NCI-H1436 (cell line): ENCODE results near the gene SH2D3C.
"Not testable (repeated sequence)": the region's sequence is repeated elsewhere in the genome, so short reads cannot be mapped to it uniquely, and the experiment has no call there.

Experiments used
- DNase-seq: peaks from one replicate; lab custom pipeline; 2025; lab: John Stamatoyannopoulos, UW

Gene SH2D3C

GRCh38 chr9:127763918-127764384, 14.5 kb downstream of the SH2D3C start:
- DNase-seq, result no peak

GRCh38 chr9:127762111-127762676, 16.3 kb downstream of the SH2D3C start:
- no peak for DNase-seq

DNA sequence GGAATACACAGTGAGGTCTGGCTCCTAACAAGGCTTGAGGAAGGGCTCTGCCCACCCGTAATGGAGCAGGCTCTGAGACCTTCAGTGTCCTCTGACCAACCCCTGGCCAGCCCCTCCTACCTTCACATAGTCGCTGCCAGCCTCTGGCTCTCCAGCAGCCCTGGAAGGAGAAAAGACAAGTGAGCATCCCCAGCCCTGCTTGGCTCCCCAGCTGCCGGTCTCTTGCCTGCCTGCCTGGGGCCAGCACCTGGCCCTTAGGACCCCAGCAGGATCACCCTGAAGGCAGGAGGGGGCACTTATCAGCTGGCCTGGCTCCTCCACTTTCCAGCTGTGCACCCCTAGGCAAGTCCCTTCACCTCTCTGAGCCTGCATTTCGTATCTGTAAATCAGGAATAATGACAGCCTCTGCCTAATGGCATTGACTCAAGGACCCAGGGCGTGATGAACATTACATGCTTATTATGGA, 16.9 kb downstream of the SH2D3C start:
- DNase-seq, result no peak

GRCh38 chr9:127761061-127761460, 17.4 kb downstream of the SH2D3C start:
- DNase-seq, result no peak

- DNase-seq, result no peak
Observed at GRCh38 chr9:127758843-127759242, 19.6 kb downstream of the SH2D3C start.

- not testable (repeated sequence) for DNase-seq
Observed at GRCh38 chr9:127756776-127757175, 21.7 kb downstream of the SH2D3C start.

DNA sequence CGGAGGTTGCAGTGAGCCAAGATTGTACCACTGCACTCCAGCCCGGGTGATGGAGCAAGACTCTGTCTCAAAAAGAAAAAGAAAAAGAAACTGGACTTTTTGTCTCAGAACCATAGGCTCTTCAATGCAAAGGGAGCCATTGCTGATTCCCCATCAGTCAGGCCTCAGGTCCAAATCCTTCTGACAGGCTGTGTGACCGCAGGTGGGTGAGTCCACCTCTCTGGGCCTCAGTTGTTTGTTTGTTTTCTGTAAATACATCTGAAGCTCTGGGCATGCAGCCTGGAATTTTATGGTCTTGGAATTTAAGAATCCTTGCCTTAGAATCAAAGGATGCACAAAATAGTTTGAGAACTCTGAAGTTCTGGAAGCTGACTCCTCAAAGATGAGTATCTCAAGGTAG, 22.2 kb downstream of the SH2D3C start:
- DNase-seq, result no peak

GRCh38 chr9:127755061-127756060, 23.1 kb downstream of the SH2D3C start:
- peak; percentile 46 for DNase-seq

- peak; percentile 23 for DNase-seq
Observed at GRCh38 chr9:127754099-127755060, 24.1 kb downstream of the SH2D3C start.

- no peak for DNase-seq
Observed at GRCh38 chr9:127753622-127754021, 24.8 kb downstream of the SH2D3C start.

DNA sequence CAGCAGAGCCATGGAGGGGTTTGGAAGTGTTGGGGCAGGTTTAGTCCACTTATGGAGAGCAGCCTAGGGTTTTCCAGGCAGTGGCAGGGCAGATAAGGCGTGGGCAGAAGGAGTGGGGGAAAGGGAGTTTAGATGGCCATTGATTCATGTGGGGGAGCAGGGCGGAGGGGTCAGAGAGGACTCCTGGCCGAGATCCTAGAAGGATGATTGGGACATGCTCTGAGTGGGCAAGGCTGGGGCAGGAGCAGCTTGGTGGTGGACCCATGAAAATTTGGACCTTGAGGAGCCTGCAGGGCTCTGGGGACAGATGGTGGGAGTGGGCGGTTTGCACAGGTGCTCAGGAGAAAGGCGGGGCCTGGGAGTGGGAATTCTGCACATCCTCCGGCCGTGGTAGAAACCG, 25.3 kb downstream of the SH2D3C start:
- DNase-seq, result no peak

DNA sequence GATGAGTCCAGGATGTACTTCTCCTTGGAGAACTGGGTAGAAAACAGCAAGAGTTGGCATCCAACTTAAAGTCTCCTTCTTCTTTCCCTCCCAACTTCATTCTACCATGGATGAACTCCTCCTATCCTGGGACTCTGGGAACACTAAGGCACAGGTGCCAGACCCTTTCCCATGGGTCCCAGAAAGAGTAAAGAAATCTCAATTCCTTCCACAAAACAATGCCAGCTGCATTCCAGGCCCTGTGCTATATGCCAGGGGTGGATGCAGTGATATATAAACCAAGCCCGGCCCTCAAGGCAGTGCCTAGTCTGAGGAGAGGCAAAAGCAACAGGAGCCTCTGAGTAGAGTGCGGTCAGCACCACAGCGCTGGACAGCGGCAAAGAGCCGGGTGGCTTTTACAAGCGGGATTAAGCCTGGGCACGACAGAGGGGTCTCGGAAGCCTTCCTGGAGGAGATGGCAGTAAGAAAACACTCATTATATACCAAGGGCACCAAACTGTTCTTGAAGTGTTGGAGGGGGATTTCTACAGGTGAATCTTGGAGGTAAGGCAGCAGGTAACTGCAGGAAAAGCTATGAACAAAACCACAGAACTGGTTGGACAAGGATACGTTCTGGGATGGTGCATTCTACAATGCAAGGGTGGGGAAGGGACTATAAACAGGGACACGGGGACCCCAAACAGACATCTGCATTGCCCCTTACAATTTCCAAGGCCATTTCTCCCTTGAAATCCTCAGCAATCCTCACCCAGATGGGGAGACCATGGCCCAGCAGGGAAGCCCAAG, 27.0 kb downstream of the SH2D3C start:
- no peak for DNase-seq

DNA sequence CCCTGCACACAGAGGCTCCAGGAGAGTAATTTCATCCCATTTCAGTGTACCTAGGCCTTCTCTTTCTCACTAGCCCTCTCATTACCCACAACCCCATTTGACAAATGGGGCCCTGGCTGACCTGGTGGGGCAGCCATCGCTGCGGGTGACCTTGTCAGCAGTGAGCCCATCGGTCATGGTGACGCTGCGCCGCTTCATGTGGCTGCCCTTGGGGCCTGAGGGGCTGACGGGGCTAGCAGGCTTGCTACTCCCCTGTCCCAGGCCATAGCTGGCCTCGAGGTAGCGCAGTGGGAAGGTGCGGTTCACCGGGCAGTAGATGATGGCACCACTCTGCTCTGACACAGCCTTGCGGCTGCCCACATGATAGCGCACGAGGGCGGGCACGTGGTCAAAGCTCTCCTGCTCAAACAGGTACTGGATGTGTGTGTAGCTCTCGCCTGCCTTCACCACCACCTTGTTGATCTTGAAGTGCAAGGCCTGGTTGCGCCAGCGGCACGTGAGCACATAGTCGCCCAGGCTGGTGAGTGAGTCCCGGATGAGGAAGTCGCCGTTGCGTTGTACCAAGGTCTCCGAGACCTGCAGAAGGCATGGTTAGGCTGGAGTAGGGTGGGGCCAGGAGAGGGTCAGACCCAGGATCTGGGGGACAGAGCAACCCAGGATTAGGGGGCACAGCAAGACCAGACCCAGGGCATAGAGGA, 29.2 kb downstream of the SH2D3C start:
- no peak for DNase-seq

- no peak for DNase-seq
Observed at GRCh38 chr9:127746959-127747569, 31.4 kb downstream of the SH2D3C start.

DNA sequence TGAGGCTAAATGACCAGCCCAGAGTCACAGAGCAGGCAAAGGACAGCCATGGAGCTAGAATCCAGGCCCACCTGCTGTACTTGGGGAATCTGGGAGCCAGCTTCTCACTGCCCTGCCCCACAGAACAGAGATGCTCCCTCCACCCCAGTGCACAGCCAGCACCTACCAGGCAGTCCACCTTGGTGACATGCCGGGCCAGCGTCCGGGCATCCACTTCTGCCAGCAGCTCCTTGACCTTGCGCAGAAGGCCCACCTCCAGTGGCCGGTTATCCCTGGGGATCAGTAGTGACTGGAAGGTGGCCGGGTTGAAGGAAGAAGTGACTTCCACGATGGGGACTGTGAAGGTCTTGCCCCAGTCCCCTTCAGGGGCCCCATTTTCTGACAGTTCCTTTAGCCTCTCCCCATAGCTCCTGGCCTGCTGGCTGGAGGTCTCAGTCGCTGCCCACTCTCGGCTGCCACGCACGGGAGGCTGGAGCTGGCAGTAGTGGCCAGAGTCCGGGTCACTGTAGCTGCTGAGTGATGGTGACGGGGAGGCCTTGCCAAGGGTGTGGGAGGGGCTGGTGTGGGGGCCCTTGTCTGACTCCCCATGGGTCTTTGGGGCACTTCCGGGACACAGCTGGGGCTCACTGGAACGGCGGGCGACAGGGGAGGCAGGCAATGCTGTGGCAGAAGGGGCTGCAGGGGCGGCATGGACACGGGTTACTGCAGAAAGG, 33.9 kb downstream of the SH2D3C start:
- DNase-seq, result no peak

DNA sequence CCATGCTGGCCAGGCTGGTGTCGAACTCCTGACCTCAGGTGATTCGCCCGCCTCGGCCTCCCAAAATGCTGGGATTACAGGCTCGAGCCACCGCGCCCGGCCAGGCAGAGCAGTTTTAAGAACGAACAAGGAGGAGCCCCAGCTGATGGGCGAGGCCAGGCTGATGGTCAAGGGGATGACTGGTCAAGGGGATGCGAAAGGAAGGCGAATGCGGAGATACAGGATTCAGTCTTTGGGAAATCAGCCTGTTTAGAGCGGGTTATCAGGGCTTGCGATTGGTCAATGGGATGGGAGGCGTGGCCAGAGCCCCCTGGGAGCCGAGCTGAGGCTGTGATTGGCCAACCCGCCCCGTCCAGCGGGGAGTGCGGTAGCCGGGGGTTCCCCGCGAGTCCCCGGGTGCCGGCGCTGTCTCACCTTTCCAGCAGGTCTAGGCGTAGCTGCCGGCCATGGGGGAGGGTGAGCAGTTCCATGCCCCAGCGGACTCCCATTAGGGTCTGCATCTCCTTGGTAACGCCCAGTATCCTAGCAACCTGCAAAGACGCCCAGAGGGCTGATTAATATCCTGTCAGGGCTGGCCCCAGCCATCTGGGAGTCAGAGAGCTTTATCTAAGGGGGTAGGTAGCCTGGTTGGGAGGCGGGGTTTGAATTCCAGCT, 35.9 kb downstream of the SH2D3C start:
- DNase-seq, result peak; percentile 93

GRCh38 chr9:127741831-127742434, 36.5 kb downstream of the SH2D3C start:
- no peak for DNase-seq

DNA sequence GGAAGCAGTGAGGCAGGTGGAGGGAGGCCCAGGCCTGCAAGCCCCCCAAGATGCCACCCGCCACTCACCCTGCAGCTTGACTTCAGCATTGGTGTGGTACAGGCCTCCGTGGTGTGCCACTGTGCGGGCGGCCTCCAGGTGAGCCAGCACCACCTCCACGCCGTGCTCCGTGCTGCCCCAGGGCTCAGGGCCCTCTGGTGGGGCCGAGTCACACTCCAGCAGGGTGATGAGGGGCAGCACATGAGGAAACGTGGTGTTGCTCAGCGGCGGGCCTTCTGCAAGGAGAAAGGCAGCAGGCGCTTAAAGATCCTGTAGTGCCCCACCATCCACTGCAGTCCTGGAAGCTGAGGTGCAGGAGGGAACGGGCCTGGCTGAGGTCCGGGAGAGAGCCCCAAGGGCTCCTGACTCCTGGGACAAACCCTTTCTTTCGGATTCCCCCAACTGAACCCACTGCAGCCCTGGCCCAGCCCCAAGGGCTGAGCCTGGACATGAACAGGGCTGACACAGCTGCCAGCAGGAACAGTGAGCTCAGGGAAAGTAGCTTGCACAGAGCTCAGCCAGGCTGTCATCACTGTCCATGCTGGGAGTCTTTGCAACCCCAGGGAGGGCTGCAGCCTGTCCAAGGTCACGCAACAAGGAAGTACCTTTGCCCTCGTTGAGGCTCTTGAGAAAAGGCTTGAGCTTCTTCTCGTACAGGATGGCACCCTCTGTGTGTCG, 38.7 kb downstream of the SH2D3C start:
- DNase-seq, result no peak
